DMS 273 treated with DMSO at 0.1 percent for 48 hours (cell line): ENCODE results near the gene PIP4K2A.

Source experiments
- DNase-seq: peaks from one replicate; lab custom pipeline; 2025; lab: John Stamatoyannopoulos, UW

The PIP4K2A gene

GRCh38 chr10:22599048-22599561, 115.3 kb downstream of the PIP4K2A start:
- DNase-seq: no peak

DNA sequence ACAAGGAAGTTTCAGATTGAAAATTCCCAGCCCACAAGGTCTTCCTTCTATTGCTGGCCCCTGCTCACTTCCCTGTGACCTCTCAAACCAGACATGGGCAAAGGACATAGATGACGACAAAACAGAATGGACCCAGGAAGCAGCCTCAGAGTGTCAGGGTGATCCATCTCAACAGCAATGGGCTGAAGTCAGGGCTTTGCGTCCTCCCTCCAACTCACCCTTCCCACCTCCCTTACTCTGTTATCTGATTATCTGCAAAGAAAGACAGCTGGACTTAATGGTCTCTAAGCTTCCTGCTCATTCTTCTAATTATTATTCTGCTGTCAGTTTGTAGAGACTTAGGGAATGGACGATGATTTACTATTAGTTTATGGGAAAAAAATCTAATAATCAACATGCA, 115.9 kb downstream of the PIP4K2A start:
- DNase-seq: no peak

GRCh38 chr10:22597138-22597537, 117.2 kb downstream of the PIP4K2A start:
- DNase-seq: no peak

- DNase-seq: no peak
Measured at GRCh38 chr10:22593636-22594198, 120.7 kb downstream of the PIP4K2A start.

DNA sequence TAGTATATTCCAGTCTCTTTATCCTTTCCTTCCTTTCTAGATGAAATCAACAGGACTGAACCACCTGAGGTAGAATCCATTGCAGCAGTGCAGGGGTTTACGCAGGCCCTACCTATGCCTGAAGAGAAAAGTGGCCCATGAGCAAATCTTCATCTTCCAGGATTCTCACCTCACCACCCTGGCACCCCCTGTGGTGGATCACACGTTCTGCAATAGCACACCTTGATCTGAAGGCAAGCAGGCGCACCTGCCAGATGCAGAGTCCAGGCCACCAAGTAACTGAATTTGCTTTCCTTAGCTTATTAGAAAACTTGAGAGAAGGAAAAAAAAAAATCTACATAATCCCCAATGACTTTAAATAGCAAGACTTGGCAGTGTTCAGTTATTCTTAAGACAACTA, 121.4 kb downstream of the PIP4K2A start:
- no peak for DNase-seq

GRCh38 chr10:22589851-22590514, 124.4 kb downstream of the PIP4K2A start:
- DNase-seq: no peak

- no peak for DNase-seq
Measured at GRCh38 chr10:22588462-22588861, 125.9 kb downstream of the PIP4K2A start.

GRCh38 chr10:22583683-22584082, 130.7 kb downstream of the PIP4K2A start:
- DNase-seq: no peak

GRCh38 chr10:22581461-22581860, 132.9 kb downstream of the PIP4K2A start:
- DNase-seq: no peak

GRCh38 chr10:22580711-22581110, 133.7 kb downstream of the PIP4K2A start:
- DNase-seq: no peak

GRCh38 chr10:22579826-22580225, 134.6 kb downstream of the PIP4K2A start:
- no peak for DNase-seq

- DNase-seq: no peak
Measured at GRCh38 chr10:22573820-22574569, 140.4 kb downstream of the PIP4K2A start.

DNA sequence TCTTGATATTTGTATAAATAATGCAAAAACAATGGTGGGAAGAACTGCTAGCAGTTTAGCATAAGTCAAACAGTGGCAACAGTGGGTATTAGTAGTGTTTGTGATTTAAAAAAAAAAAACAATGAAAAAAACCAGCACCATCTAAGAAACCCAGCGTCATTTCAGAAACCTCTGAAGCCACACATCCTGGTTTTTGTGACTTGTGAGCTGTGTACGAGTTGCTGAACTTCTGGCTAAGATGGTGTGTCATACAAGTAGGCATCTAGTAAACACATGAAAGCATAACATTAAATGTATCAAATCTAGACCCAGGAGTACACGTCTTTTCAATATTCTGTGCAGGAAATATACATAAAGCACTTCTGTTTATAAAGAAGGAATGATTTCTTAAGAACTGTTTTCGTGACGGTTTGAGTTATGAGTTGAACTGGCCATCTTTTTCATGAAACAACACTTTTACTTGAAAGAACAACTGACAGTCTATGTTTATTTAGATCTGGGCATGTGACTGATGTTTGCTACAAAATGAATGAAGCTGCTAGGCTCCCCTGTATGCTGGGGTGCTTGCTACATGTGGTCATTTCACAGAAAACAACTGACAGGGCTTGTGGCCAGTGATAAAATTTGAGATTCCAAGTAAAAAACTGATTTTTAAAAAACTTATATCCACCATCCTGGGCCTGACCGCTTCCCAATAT, 143.5 kb downstream of the PIP4K2A start:
- no peak for DNase-seq

DNA sequence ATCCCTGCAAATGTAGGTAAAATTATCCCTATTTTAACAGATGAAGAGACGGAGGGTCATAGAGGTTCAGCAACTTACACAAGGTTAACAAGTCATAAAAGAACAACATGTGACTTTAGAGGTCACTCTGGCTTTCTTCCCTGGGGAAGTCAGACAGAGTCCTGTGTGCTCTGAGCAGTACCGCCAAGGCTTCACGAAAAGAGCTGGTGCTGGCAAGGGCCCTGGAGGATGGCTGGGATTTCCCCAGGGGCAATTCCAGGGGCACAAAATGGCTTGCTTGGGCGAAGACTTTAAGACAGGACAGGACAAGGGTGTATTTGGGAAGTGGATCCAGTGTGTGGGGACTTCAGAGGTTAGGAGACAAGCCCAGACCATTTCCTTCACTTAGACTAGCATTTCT, 144.1 kb downstream of the PIP4K2A start:
- DNase-seq: no peak

DNA sequence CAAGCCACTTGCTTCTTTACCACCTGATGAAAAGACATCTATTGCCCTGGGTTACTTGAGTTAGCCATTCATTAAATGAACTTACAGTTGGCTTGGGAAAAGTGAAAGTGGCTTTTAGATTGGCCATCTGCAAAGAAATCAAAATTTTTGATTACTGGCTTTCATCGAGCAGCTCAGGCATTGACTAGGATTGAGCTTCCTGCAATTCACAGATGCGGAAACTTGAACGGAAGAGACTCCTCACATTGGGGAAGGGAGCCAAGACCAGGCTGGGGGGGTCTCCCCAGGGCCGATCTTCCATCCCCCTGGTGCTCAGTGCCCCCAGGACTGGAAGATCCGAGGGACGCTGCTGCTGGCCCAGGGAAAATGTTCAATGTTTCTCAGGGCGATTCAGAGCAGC, 145.4 kb downstream of the PIP4K2A start:
- DNase-seq: no peak

DNA sequence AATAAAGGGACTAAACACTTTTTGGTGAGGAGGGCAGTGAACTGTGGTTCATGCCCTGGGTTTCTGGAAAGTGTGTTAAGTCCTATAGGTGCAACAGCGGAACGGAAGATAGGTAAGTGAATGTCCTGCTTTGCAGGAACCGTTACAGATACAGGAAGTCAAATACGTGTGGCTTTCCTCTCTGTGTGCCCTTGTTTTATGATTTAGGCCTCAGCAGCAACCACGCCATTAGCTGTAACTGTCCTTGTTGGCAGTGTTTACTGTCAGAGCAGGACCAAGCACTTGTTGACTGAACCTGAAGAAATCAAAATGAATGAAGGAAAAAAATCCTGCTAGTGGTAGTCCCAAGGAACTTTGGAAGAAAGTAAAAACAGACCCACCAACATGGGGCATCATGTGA, 150.3 kb downstream of the PIP4K2A start:
- DNase-seq: no peak

DNA sequence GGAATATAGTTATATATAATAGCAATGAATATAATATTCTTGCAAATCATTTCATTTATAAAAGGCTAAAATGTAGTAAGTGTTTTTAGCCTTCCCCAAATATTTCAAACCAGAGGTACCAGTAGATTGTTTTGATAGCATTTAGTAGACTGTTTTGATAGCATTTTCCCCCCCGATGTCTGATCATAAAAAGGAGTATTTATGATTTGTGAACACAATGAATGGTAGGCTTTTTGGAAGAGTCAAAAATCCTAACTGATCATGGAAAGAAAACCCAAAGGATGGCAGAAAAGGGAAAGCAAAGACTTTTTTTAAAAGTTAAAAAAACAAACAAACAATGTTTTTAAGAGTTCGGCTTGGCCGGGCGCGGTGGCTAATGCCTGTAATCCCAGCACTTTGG, 152.5 kb downstream of the PIP4K2A start:
- no peak for DNase-seq

DNA sequence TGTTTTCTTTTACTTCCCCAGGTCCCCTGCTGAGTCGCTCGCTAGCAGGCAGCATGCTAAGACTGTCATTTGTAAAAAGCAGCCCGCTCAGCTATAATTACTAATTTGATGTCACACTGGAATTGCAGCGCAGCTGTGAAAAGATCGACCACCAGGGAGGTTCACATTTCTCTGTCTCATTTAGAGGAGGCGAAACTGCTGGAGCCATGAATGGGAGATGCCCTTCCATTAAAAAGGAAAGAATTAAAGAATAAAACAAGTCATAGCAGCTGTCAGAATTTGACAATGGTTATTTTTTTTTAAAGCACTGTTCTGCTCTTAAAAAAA, 153.5 kb downstream of the PIP4K2A start:
- no peak for DNase-seq

DNA sequence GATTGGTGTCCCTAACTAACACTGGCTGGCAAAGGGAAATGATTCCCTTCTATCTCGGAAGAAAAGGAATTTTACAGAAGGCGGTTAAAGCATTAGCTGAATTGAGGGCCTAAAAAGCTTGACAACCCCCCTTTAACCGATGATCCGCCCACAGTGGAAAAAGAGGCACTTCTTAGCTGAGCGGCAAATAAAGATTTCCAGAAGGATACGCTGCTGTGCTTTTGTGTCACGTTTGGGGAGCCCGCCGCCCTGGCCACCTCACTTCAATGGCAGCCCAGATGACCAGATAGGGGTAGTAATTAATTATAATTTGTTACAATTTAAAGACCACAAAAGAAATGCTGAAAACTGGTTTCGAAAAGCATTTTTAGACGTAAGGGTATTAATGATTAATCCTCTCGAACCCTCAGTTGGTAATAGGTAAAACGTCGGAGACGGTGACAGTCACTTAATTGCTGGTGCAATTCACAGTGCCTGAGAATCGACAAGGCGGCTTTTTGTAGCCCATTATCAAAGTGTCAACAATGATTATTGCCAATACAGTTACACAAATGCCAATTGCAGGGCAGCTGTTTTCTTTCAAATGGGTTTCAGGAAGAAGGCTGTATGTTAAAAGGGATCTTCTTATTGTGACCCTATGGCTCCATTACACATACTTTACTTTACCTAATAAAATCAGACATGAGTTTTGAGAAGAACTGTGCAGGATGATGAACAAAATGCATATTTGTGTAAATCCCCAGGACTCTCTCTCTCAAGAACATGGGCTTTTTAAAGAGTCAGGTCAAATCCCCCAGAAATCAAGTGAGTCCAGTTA, 154.1 kb downstream of the PIP4K2A start:
- DNase-seq: no peak

DNA sequence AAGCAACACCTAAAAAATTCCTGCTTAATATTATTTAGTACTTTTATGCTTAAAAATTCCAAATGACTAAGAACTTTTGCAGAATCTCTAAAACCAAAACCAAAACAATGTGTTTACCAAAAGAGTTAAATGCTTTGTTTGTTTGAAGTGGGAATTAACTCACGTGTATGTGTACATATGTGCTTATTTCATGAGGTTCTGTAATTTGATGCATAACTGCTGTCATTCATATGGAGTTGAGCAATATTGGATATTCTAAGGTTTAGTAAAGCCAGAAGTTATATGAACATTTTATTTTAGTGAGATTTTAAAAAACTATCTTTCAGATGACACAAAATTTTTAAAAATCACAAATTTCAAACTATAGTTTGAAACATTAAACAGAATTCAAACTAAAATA, 157.1 kb downstream of the PIP4K2A start:
- no peak for DNase-seq

DNA sequence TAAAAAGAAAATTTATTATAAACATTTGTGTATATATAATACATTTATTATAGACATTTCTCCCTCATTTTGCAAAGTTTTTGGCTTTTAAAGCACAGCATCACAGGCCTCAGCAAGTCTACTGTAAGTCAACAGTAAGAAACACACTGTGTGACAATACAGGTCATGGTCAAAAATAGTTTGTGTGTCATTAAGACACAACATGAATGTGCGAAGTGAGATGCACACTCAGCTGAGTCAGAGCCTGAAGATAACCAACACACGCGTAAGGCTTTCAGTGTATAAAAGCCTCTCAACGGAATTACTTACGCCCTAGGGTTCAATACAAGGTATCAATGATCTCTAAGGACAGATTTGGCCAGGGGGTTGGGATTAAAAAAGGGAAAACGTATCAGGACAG, 157.6 kb downstream of the PIP4K2A start:
- DNase-seq: no peak
